HEK293 (cell line): ENCODE results near the gene USP12.

Source experiments
- CTCF ChIA-PET: fragments of 350-600 bp; formaldehyde crosslinking; extraction: SDS; loops from one replicate; lab custom pipeline; 2021; ENCODE audit warnings: antibody characterized with exemption; lab: Yijun Ruan, JAX
- POLR2A ChIA-PET: fragments of 300-600 bp; formaldehyde crosslinking; extraction: SDS; loops from one replicate; lab custom pipeline; 2020; ENCODE audit warnings: antibody characterized with exemption, inconsistent platforms; lab: Yijun Ruan, JAX
- H3K27ac ChIP-seq: fragments of 200-500 bp; sonication (Bioruptor generic); 2 replicates; pipeline ENCODE4 v1.5.1; 2014; ENCODE audit warnings: low read depth, low read length, control low read depth, inconsistent platforms; ENCODE audit errors: extremely low read depth
- H3K36me3 ChIP-seq, 2 experiments: fragments of 200-500 bp in 1 of 2; sonication (Bioruptor generic) in 1 of 2; 1 replicate in 1 of 2; 2 replicates in 1 of 2; pipeline ENCODE4 v1.5.1; 2014 to 2017; ENCODE audit warnings: inconsistent platforms in 2 of 2, low read length in 2 of 2; ENCODE audit not compliant: control insufficient read depth in 2 of 2, insufficient read depth in 1 of 2
- H3K4me1 ChIP-seq: fragments of 200-500 bp; sonication (Bioruptor generic); 2 replicates; pipeline ENCODE4 v1.5.1; 2014; ENCODE audit warnings: mild to moderate bottlenecking, low read length, inconsistent platforms; ENCODE audit not compliant: control insufficient read depth, insufficient read depth
- H3K4me3 ChIP-seq: 2 replicates; pipeline ENCODE4 v1.5.1; 2011; ENCODE audit warnings: low read depth, mild to moderate bottlenecking, control low read depth, low read length, moderate library complexity
- H3K9me3 ChIP-seq: fragments of 200-500 bp; sonication (Bioruptor generic); 2 replicates; pipeline ENCODE4 v1.5.1; 2014; ENCODE audit warnings: low read depth, low read length, inconsistent platforms; ENCODE audit not compliant: control insufficient read depth, insufficient read depth
- GLIS2 ChIP-seq: fragments of 450-650 bp; formaldehyde crosslinking; IDR thresholded peaks from 2 replicates; pipeline ENCODE4 v1.5.1; 2016; ENCODE audit warnings: missing biosample characterization, missing genetic modification characterization
- HOXA7 ChIP-seq: sonication (generic); formaldehyde crosslinking; IDR thresholded peaks from 2 replicates; pipeline ENCODE4 v1.8.1; 2022; ENCODE audit warnings: missing genetic modification reagents, borderline replicate concordance
- KLF7 ChIP-seq: fragments of 450-650 bp; formaldehyde crosslinking; IDR thresholded peaks from 2 replicates; pipeline ENCODE4 v1.5.1; 2016; ENCODE audit warnings: missing biosample characterization, missing genetic modification characterization, borderline replicate concordance
- MZF1 ChIP-seq: fragments of 450-650 bp; formaldehyde crosslinking; IDR thresholded peaks from 2 replicates; pipeline ENCODE4 v1.5.1; 2017; ENCODE audit warnings: missing biosample characterization, missing genetic modification characterization, borderline replicate concordance
- REPIN1 ChIP-seq: fragments of 450-650 bp; formaldehyde crosslinking; IDR thresholded peaks from 2 replicates; pipeline ENCODE4 v1.5.1; 2017; ENCODE audit warnings: missing biosample characterization, missing genetic modification characterization, low read depth
- ZBTB1 ChIP-seq: fragments of 450-650 bp; formaldehyde crosslinking; IDR thresholded peaks from 2 replicates; pipeline ENCODE4 v1.5.1; 2016; ENCODE audit warnings: missing biosample characterization, missing genetic modification characterization
- ZBTB48 ChIP-seq: fragments of 450-650 bp; formaldehyde crosslinking; IDR thresholded peaks from 2 replicates; pipeline ENCODE4 v1.5.1; 2016; ENCODE audit warnings: missing biosample characterization, missing genetic modification characterization
- ZNF112 ChIP-seq: fragments of 450-650 bp; formaldehyde crosslinking; IDR thresholded peaks from 2 replicates; pipeline ENCODE4 v1.5.0; 2017; ENCODE audit warnings: missing biosample characterization, missing genetic modification characterization
- ZNF121 ChIP-seq: fragments of 450-650 bp; formaldehyde crosslinking; IDR thresholded peaks from 2 replicates; pipeline ENCODE4 v1.5.1; 2016; ENCODE audit warnings: missing biosample characterization, missing genetic modification characterization
- ZNF214 ChIP-seq: fragments of 450-650 bp; formaldehyde crosslinking; IDR thresholded peaks from 2 replicates; pipeline ENCODE4 v1.5.1; 2017; ENCODE audit warnings: missing biosample characterization, mild to moderate bottlenecking, missing genetic modification characterization, borderline replicate concordance
- ZNF221 ChIP-seq: fragments of 450-650 bp; formaldehyde crosslinking; IDR thresholded peaks from 2 replicates; pipeline ENCODE4 v1.5.1; 2017; ENCODE audit warnings: missing biosample characterization, missing genetic modification characterization, borderline replicate concordance
- ZNF23 ChIP-seq: fragments of 450-650 bp; formaldehyde crosslinking; IDR thresholded peaks from 2 replicates; pipeline ENCODE4 v1.5.1; 2016; ENCODE audit warnings: missing biosample characterization, missing genetic modification characterization, borderline replicate concordance
- ZNF341 ChIP-seq: fragments of 450-650 bp; formaldehyde crosslinking; IDR thresholded peaks from 2 replicates; pipeline ENCODE4; 2016; ENCODE audit warnings: low read depth, missing biosample characterization, missing genetic modification characterization
- ZNF394 ChIP-seq: fragments of 450-650 bp; formaldehyde crosslinking; IDR thresholded peaks from 2 replicates; pipeline ENCODE4 v1.5.1; 2016; ENCODE audit warnings: missing biosample characterization, missing genetic modification characterization, mild to moderate bottlenecking, moderate library complexity, borderline replicate concordance
- ZNF530 ChIP-seq: fragments of 450-650 bp; formaldehyde crosslinking; IDR thresholded peaks from 2 replicates; pipeline ENCODE4 v1.5.1; 2016; ENCODE audit warnings: low read depth, missing biosample characterization, missing genetic modification characterization
- ZNF585B ChIP-seq: fragments of 450-650 bp; formaldehyde crosslinking; IDR thresholded peaks from 2 replicates; pipeline ENCODE4 v1.5.1; 2016; ENCODE audit warnings: missing biosample characterization, missing genetic modification characterization
- ZNF785 ChIP-seq: fragments of 450-650 bp; formaldehyde crosslinking; IDR thresholded peaks from 2 replicates; pipeline ENCODE4 v1.5.1; 2016; ENCODE audit warnings: missing biosample characterization, missing genetic modification characterization
- TF ChIP-seq, protein P1 (sequence below): fragments of 450-650 bp; formaldehyde crosslinking; IDR thresholded peaks from 2 replicates; pipeline ENCODE4 v1.5.1; 2016; ENCODE audit warnings: missing biosample characterization, missing genetic modification characterization
- TF ChIP-seq, protein P2 (sequence below): fragments of 450-650 bp; formaldehyde crosslinking; IDR thresholded peaks from 2 replicates; pipeline ENCODE4 v1.5.1; 2016; ENCODE audit warnings: missing biosample characterization, missing genetic modification characterization, borderline replicate concordance
- TF ChIP-seq, protein P3 (sequence below): fragments of 450-650 bp; formaldehyde crosslinking; IDR thresholded peaks from 2 replicates; pipeline ENCODE4 v1.5.1; 2016; ENCODE audit warnings: missing biosample characterization, missing genetic modification characterization
- TF ChIP-seq, protein P4 (sequence below): fragments of 450-650 bp; formaldehyde crosslinking; IDR thresholded peaks from 2 replicates; pipeline ENCODE4 v1.5.1; 2016; ENCODE audit warnings: missing biosample characterization, missing genetic modification characterization
- TF ChIP-seq, protein P5 (sequence below): fragments of 450-650 bp; formaldehyde crosslinking; IDR thresholded peaks from 2 replicates; pipeline ENCODE4 v1.5.1; 2016; ENCODE audit warnings: missing biosample characterization, missing genetic modification characterization

The USP12 gene

DNA sequence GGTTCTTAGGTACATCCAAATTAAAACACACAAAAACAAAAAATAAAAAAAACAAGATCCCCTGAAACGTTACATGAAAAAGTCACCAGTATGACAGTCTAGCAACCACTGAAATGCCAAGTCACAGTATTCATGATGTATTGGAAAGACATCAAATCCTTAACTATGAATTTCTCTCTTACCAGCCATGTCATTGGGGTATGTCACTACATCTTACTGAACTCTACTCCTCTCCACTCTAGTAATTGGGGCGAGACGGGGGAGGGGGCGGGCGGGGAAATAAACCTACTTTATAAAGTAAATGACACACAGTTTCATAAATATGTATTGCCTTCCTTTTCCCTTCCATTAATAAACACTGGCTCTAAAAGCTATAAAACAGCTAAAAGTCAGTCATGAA is 65.5 kb downstream of the USP12 start (continued):
- TF ChIP-seq ZBTB1 (tag by site-specific recombination): no peak
- TF ChIP-seq MZF1 (tag by site-specific recombination): no peak
- no peak for TF ChIP-seq ZNF23 (tag by site-specific recombination)

DNA sequence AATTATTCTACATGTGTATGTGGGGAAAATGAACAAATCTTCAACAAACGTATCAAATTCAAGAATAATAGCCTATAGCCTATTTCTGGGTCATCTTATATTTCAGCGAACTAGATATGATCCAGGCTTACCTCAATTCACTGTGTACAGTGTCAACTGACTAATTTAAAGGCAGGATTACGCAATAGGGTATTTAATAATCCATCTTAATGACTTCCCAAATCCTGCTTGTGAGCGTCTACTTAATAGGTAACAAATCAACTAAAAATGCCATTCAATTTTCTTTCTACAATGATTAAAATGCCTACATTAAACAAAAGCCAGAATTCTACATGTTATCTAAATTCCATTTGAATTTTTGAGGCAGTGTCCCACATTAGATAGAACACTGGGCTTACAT is 67.0 kb downstream of the USP12 start:
- H3K4me1 ChIP-seq: no peaks in the 10 kb centered on the region
- TF ChIP-seq, protein P1, sequence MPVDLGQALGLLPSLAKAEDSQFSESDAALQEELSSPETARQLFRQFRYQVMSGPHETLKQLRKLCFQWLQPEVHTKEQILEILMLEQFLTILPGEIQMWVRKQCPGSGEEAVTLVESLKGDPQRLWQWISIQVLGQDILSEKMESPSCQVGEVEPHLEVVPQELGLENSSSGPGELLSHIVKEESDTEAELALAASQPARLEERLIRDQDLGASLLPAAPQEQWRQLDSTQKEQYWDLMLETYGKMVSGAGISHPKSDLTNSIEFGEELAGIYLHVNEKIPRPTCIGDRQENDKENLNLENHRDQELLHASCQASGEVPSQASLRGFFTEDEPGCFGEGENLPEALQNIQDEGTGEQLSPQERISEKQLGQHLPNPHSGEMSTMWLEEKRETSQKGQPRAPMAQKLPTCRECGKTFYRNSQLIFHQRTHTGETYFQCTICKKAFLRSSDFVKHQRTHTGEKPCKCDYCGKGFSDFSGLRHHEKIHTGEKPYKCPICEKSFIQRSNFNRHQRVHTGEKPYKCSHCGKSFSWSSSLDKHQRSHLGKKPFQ (tag by site-specific recombination): no peak
- TF ChIP-seq ZNF785 (tag by site-specific recombination): no peak
- no peak for TF ChIP-seq ZNF394
- no peak for TF ChIP-seq REPIN1 (tag by site-specific recombination)
- TF ChIP-seq, protein P2, sequence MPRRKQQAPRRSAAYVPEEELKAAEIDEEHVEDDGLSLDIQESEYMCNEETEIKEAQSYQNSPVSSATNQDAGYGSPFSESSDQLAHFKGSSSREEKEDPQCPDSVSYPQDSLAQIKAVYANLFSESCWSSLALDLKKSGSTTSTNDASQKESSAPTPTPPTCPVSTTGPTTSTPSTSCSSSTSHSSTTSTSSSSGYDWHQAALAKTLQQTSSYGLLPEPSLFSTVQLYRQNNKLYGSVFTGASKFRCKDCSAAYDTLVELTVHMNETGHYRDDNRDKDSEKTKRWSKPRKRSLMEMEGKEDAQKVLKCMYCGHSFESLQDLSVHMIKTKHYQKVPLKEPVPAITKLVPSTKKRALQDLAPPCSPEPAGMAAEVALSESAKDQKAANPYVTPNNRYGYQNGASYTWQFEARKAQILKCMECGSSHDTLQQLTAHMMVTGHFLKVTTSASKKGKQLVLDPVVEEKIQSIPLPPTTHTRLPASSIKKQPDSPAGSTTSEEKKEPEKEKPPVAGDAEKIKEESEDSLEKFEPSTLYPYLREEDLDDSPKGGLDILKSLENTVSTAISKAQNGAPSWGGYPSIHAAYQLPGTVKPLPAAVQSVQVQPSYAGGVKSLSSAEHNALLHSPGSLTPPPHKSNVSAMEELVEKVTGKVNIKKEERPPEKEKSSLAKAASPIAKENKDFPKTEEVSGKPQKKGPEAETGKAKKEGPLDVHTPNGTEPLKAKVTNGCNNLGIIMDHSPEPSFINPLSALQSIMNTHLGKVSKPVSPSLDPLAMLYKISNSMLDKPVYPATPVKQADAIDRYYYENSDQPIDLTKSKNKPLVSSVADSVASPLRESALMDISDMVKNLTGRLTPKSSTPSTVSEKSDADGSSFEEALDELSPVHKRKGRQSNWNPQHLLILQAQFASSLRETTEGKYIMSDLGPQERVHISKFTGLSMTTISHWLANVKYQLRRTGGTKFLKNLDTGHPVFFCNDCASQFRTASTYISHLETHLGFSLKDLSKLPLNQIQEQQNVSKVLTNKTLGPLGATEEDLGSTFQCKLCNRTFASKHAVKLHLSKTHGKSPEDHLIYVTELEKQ (tag by site-specific recombination): no peak
- TF ChIP-seq, all 188 proteins: peak for 0
- Histone ChIP-seq H3K9me3 (no peaks in the 10 kb centered on the region), H3K27ac (no peak overlapping the region), H3K36me3 (peaks cover 0 to 18% of the 10 kb centered on the region in 2 experiments; a peak in 1 of 3 replicates), H3K4me3 (no peak overlapping the region)
- ChIA-PET POLR2A (no interaction called here), CTCF (interaction anchor here (0.7 kb wide), 1 partner anchor 104 kb away, joined by 3 read pairs; no protein-coding TSS in a partner anchor)

DNA sequence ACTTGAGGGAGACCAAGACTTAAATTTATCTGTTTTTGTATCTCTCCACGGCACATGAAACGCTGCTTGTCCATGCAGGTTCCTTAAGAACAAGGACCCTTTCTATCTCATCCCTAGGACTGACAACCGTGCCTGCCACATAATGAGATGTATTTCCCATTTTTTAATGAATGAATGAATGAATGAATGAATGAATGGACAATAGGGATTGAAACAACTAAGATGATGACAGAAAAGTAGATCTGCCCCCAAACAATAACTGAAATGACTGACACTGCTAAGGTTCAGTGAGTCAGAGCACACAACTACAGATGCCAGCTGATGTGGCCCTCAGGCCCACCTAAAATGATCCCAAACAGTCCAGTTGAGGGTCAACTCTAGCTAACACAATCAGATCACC is 69.8 kb downstream of the USP12 start:
- H3K4me3 ChIP-seq: no peak overlapping the region
- H3K9me3 ChIP-seq: no peaks in the 10 kb centered on the region
- POLR2A ChIA-PET: no interaction called here
- CTCF ChIA-PET: interaction anchor here (0.6 kb wide), 2 partner anchors 8 to 96 kb away, joined by 3 to 4 read pairs; no protein-coding TSS in a partner anchor
- no peak overlapping the region for H3K27ac ChIP-seq
- no peak for TF ChIP-seq GLIS2
- no peak for TF ChIP-seq ZNF221 (tag by site-specific recombination)
- TF ChIP-seq HOXA7 (CRISPR knock-in tag): no peak
- H3K36me3 ChIP-seq: peaks cover 0 to 23% of the 10 kb centered on the region in 2 experiments; a peak in 1 of 3 replicates
- no peaks in the 10 kb centered on the region for H3K4me1 ChIP-seq

DNA sequence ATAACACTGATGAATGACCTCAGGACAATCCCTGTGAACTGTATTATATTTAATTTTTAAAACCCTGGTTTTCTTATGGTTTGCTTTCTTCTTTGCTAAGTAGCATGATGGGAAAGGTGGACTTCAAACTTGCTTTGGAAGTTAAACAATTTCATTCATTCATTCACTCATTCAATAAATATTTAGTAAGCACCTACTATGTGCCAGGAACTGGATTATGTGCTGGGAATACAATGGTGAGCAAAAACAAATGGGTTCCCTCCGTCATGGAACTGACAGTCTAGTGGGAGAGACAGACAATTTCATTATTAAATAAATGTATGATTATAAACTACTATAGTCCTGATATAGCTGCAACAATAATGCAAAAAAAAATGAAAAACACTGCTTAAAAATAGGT is 70.3 kb downstream of the USP12 start:
- H3K27ac ChIP-seq: no peak overlapping the region
- H3K36me3 ChIP-seq: peaks cover 0 to 25% of the 10 kb centered on the region in 2 experiments; a peak in 1 of 3 replicates
- no peaks in the 10 kb centered on the region for H3K9me3 ChIP-seq
- POLR2A ChIA-PET: no interaction called here
- H3K4me1 ChIP-seq: no peaks in the 10 kb centered on the region
- no peak overlapping the region for H3K4me3 ChIP-seq
- CTCF ChIA-PET: interaction anchor here (0.6 kb wide), 1 partner anchor 8 kb away, joined by 4 read pairs; no protein-coding TSS in a partner anchor
- no peak for TF ChIP-seq ZNF112 (tag by site-specific recombination)
- TF ChIP-seq ZBTB48: no peak
- TF ChIP-seq ZBTB1 (tag by site-specific recombination): no peak
- TF ChIP-seq ZNF530: no peak
- TF ChIP-seq ZNF585B: no peak
- TF ChIP-seq KLF7 (tag by site-specific recombination): no peak
- TF ChIP-seq, protein P3, sequence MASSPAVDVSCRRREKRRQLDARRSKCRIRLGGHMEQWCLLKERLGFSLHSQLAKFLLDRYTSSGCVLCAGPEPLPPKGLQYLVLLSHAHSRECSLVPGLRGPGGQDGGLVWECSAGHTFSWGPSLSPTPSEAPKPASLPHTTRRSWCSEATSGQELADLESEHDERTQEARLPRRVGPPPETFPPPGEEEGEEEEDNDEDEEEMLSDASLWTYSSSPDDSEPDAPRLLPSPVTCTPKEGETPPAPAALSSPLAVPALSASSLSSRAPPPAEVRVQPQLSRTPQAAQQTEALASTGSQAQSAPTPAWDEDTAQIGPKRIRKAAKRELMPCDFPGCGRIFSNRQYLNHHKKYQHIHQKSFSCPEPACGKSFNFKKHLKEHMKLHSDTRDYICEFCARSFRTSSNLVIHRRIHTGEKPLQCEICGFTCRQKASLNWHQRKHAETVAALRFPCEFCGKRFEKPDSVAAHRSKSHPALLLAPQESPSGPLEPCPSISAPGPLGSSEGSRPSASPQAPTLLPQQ: no peak
- TF ChIP-seq ZNF121 (tag by site-specific recombination): no peak
- TF ChIP-seq, protein P4, sequence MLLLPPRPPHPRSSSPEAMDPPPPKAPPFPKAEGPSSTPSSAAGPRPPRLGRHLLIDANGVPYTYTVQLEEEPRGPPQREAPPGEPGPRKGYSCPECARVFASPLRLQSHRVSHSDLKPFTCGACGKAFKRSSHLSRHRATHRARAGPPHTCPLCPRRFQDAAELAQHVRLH (tag by site-specific recombination): no peak
- TF ChIP-seq, protein P5, sequence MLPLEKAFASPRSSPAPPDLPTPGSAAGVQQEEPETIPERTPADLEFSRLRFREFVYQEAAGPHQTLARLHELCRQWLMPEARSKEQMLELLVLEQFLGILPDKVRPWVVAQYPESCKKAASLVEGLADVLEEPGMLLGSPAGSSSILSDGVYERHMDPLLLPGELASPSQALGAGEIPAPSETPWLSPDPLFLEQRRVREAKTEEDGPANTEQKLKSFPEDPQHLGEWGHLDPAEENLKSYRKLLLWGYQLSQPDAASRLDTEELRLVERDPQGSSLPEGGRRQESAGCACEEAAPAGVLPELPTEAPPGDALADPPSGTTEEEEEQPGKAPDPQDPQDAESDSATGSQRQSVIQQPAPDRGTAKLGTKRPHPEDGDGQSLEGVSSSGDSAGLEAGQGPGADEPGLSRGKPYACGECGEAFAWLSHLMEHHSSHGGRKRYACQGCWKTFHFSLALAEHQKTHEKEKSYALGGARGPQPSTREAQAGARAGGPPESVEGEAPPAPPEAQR (tag by site-specific recombination): no peak
- TF ChIP-seq ZNF214 (tag by site-specific recombination): no peak
- TF ChIP-seq ZNF341: no peak
